HG03521 (cell line): ENCODE measurements around the gene SLC24A4.

Experiments
- ATAC-seq: cut with Tn5 transposase; IDR thresholded peaks from one replicate; pipeline ENCODE4 v1.9.1; 2021; ENCODE audit warnings: mild to moderate bottlenecking, moderate library complexity; ENCODE audit not compliant: unreplicated experiment

SLC24A4 gene

GRCh38 chr14:92455231-92455630, 132.3 kb downstream of the SLC24A4 start:
- no peak for ATAC-seq

GRCh38 chr14:92456215-92457015, 133.4 kb downstream of the SLC24A4 start:
- no peak for ATAC-seq

- no peak for ATAC-seq
Measured at GRCh38 chr14:92457016-92457565, 134.1 kb downstream of the SLC24A4 start.

- ATAC-seq = no peak
Measured at GRCh38 chr14:92458136-92459029, 135.4 kb downstream of the SLC24A4 start.

- ATAC-seq = no peak
Measured at GRCh38 chr14:92459030-92459949, 136.3 kb downstream of the SLC24A4 start.

- no peak for ATAC-seq
Measured at GRCh38 chr14:92459950-92460421, 137.0 kb downstream of the SLC24A4 start.

- no peak for ATAC-seq
Measured at GRCh38 chr14:92460541-92460915, 137.6 kb downstream of the SLC24A4 start.

- no peak for ATAC-seq
Measured at GRCh38 chr14:92460916-92461579, 138.1 kb downstream of the SLC24A4 start.

- ATAC-seq = no peak
Measured at GRCh38 chr14:92461891-92462290, 138.9 kb downstream of the SLC24A4 start.

GRCh38 chr14:92462568-92462967, 139.6 kb downstream of the SLC24A4 start:
- no peak for ATAC-seq

- ATAC-seq = no peak
Measured at GRCh38 chr14:92463141-92463540, 140.2 kb downstream of the SLC24A4 start.

- ATAC-seq = no peak
Measured at GRCh38 chr14:92464156-92464555, 141.2 kb downstream of the SLC24A4 start.

GRCh38 chr14:92464716-92465115, 141.8 kb downstream of the SLC24A4 start:
- no peak for ATAC-seq

GRCh38 chr14:92465353-92466055, 142.5 kb downstream of the SLC24A4 start:
- ATAC-seq = no peak

GRCh38 chr14:92466059-92466458, 143.1 kb downstream of the SLC24A4 start:
- no peak for ATAC-seq

GRCh38 chr14:92469515-92469914, 146.6 kb downstream of the SLC24A4 start:
- no peak for ATAC-seq

GRCh38 chr14:92470215-92470614, 147.2 kb downstream of the SLC24A4 start:
- ATAC-seq = no peak

- no peak for ATAC-seq
Measured at GRCh38 chr14:92470811-92471210, 147.8 kb downstream of the SLC24A4 start.

- ATAC-seq = no peak
Measured at GRCh38 chr14:92471919-92472318, 149.0 kb downstream of the SLC24A4 start.
